ENCODE data around the gene CREG1.
"Not testable (repeated sequence)": the region's sequence is repeated elsewhere in the genome, so short reads cannot be mapped to it uniquely, and the experiment has no call there.

Gene CREG1

GRCh38 chr1:167564612-167565270 is 11.2 kb upstream of the CREG1 start:
- no peak for DNase-seq (ENCODE audit: low read depth in 2 of 2)

DNA sequence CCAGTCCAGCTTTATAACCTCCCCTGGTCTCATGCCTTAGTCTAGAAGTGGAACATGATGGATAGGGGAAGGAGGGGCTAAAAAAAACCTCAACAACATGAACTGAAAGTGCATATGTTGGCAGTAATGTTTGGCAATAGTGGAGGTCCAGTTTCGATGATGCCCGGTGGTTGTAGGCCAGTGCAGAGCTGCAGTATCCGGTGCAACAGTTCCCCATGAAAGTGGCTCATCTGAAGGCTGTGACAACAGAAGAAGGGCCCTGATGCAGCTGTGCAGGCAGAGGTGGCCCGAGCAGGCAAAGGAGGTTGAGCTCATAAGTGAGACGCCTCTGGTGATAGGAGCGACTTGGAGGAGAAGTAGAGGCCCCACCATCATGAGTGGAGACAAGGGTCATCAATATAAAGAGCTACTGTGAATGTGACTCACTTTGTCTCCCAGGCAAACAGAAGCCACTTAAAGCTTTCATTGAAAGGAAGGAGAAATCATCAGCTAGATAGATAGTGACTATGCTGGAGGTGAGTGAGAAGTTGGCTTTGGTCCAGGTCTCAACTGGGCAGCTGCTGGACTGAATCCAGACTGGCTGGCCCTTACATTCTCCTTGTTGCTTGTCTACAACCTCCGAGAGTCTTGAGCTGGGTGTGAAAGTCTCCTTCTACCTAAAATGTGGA is 10.2 kb upstream of the CREG1 start:
- no peak for DNase-seq (ENCODE audit: low read depth in 2 of 2)

DNA sequence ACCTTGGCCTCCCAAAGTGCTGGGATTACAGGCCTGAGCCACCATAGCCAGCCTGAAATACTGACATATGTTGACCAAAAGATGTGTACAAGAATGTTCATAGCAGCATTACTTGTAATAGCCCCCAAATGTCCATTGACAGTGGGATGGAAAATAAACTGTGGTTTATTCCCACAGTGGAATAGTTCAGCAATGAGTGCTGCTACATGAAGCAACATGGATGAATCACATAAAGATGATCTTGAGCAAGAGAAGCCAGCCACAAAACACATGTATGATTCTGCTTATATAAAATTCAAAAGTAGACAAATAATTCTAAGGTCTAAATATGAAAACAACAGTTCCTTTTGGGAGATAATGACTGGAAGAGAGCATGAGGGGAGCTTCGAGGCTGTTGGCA is 9.1 kb upstream of the CREG1 start:
- DNase-seq (ENCODE audit: low read depth in 2 of 2), result no peak

DNA sequence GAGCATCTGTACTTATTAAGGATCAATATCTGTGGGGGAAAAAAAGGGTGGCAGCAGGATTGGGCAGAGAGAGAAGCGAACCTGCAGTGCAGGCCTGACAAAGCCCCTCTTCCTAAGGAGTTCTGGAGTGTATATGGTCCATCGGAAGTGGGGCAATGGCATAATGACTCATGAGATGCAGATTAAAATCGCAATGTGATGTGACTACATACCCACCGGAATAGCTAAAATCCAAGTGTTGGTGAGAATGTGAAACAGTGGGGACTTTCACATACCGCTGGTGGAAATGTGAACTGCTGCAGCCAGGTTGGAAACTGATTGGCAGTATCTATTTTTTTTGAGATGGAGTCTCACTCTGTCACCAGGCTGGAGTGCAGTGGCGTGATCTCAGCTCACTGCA is 8.2 kb upstream of the CREG1 start:
- no peak for DNase-seq (ENCODE audit: low read depth in 2 of 2)

DNA sequence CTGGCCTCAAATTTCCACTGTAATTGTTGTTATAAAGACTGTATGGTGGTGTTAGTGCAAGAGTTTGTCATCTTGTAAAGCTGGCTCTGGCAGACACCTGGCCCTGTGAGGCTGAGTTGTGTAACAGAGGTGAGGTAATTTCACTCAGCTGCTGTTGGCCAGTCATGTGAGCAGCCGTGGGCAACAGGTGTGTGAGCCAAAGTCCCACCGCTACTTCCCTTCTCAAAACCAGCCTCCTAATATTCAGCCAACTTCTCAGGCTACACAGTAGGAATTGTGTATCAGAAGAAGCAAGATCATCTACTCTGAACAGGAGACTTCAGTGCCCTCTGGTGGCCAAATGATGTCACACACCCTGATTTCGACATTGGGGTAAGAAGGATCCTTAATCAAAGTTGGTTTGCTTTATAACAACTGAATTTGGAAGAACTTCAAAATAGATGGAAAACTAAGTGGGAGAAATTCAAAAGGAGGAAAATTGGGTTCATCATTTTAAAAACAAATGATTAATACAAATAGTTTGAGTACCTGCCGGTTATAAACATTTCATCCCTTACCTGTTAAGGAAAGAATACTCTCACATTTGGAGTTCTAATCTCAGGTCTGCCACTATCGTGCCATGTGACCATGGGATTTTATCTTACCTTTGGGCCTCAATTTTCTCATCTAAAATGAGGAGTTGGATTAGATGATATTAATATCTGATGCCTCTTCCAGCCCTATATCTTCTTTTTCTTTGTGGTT is 2.6 kb upstream of the CREG1 start:
- peak; percentile 39 to 53 for DNase-seq (ENCODE audit: low read depth in 2 of 2)

GRCh38 chr1:167555072-167555471 is 1.5 kb upstream of the CREG1 start:
- DNase-seq (ENCODE audit: low read depth in 2 of 2), result not testable (repeated sequence)

- DNase-seq (ENCODE audit: low read depth in 2 of 2), result no peak
These were observed 642 bp upstream of the CREG1 start for GRCh38 chr1:167554028-167554779.

- no peak for DNase-seq (ENCODE audit: low read depth in 2 of 2)
These were observed 2.2 kb downstream of the CREG1 start for GRCh38 chr1:167551362-167551761.

DNA sequence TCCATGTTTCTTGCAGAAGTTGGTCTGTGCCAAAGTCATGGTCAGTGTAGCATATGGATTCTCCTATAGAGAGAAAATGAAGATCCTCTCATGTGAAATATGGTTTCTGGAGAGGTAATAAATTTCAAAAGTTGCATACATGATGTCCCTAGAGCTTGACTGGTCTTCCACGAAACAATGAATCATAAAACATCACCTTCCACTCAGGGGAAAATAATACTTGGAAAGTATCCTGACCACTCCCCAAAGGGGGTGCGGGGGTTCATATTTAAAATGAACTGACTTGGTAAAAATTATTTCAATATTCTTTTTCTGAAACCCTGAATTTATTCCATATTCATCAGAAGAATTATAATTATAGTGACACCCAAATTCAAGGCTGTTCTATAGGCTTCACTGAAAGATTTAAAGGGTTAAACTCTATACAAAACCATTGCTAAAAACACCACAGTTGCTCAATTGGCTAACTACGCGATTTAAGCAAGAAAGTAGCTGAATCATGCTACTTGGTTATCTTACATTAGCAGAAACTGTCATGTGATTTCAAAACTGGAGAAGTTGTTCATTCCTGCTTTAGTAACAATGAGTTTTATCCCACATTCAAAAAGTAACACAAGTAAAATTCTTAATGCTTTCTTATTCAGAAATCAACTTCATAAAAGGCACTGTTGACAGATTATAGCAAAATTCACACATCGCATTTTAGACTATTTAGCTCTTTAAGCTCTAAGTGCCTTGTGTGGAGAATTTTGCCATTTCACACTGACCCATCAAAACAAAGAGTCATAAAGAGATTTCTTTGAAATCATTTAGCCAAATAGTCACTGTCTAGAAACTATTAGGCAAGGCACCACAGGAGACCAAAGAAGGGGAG is 5.3 kb downstream of the CREG1 start:
- no peak for DNase-seq (ENCODE audit: low read depth in 2 of 2)

GRCh38 chr1:167546935-167547334 is 6.6 kb downstream of the CREG1 start:
- DNase-seq (ENCODE audit: low read depth in 2 of 2), result no peak

GRCh38 chr1:167545349-167545748 is 8.2 kb downstream of the CREG1 start:
- no peak for DNase-seq (ENCODE audit: low read depth in 2 of 2)

GRCh38 chr1:167544447-167545093 is 9.0 kb downstream of the CREG1 start:
- DNase-seq (ENCODE audit: low read depth in 2 of 2), result no peak

GRCh38 chr1:167543199-167543990 is 10.2 kb downstream of the CREG1 start:
- no peak for DNase-seq (ENCODE audit: low read depth in 2 of 2)

GRCh38 chr1:167542109-167543032 is 11.2 kb downstream of the CREG1 start:
- DNase-seq (ENCODE audit: low read depth in 2 of 2), result no peak

- no peak for DNase-seq (ENCODE audit: low read depth in 2 of 2)
These were observed 12.0 kb downstream of the CREG1 start for GRCh38 chr1:167541610-167542009.

- DNase-seq (ENCODE audit: low read depth in 2 of 2), result no peak
These were observed 12.6 kb downstream of the CREG1 start for GRCh38 chr1:167541003-167541402.

DNA sequence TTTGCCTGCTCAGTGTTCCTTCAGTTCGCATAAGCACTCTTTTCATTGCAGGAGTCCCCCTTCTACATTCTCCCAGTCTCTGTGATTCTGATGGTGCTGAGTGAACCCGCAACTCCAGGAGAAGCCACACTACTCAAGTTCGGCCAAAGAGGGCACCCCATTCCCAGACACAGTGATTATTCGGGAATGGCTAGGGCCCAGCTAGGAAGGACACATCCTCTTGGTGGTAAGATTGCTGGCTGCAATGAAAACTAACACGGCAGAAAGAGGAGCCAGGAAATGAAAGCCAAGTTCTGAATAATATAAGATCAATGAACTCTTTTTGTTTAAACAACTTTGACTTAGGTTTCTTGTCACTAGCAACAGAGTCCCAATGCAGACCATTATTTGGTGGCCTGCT is 14.9 kb downstream of the CREG1 start:
- DNase-seq (ENCODE audit: low read depth in 2 of 2), result no peak

DNA sequence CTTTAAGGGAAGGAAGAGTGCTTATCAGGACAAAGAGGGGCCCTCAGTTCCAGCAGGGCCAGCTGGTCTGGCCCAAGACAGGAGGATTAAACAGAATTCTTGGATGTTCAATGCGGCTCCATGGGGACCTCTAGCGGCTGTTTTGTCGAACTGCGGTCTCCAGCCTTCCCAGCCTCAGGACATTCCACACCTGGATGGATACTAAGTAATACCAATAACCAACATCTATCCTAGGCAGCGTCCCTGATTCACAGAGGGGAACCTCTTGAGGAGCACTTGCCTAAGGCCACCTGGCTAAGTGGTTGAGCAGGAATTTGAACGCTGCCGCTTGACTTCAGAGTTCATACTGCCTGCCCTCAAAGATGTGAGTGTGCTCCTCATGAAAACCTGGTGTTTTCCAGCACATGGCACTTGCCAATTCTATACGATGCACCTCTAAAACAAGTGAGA is 19.7 kb downstream of the CREG1 start:
- DNase-seq (ENCODE audit: low read depth in 2 of 2), result no peak
